ENCODE results near the gene ADAMTSL1. TPM values are rescaled to one million over a fixed set of nuclear protein-coding genes. Genes with fewer than 3 reads are reported as not detected.
A peak's percentile ranks its signal among the peaks of the same experiment; 100 is the strongest.

ADAMTSL1 gene
- total RNA-seq, 4 donors from 2014 or later, result 21.3 to 138 (median 125) TPM

DNA sequence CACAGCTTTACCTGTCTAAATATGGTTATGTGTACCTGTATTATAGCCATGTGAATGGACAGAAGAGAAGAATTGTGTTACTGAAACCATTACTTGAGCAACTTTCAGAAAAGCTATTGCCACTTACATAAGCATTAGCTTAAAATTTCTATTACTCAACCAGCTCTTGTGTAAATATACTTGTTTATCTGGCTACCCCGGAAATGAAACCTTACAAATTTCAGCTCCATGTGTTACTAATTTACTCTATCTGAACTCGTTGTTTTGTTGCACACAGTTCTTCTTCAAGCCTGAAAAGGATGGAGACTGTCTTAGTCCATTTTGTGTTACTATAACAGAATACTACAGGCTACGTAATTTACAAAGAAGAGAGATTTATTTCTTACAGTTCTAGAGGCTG lies 22.5 kb upstream of the ADAMTSL1 start:
- Histone ChIP-seq H3K9me3 (no peaks in the 10 kb centered on the region), H3K27me3 (no peaks in the 10 kb centered on the region), H3K4me1 (peaks cover 0 to 33% (median 6%) of the 10 kb centered on the region in 3 donors), H3K4me3 (no peak overlapping the region), H3K36me3 (no peaks in the 10 kb centered on the region), H3K27ac (peak overlapping the region in 1 of 4 donors; percentile 35)
- WGBS, 2 donors (ENCODE audit: low coverage in 1 of 2), result 78 to 81% methylated on average over 3 of the region's 3 CpGs
- TF ChIP-seq POLR2AphosphoS5 (IDR thresholded peaks at IDR 0.05), result no peak
- no peak for TF ChIP-seq POLR2A (IDR thresholded peaks at IDR 0.05)
- TF ChIP-seq CTCF (IDR thresholded peaks at IDR 0.05), result no peak
- no peak for TF ChIP-seq EP300 (IDR thresholded peaks at IDR 0.05)
- peak; percentile 34 for ATAC-seq

- Histone ChIP-seq H3K4me1 (peaks cover 0 to 24% (median 3%) of the 10 kb centered on the region in 3 donors), H3K4me3 (no peak overlapping the region), H3K27ac (no peak overlapping the region), H3K27me3 (no peaks in the 10 kb centered on the region), H3K36me3 (no peaks in the 10 kb centered on the region), H3K9me3 (no peaks in the 10 kb centered on the region)
- 92 to 100% methylated on average over 2 of the region's 2 CpGs for WGBS, 2 donors (ENCODE audit: low coverage in 1 of 2)
- TF ChIP-seq EP300 (IDR thresholded peaks at IDR 0.05) (no peak), POLR2AphosphoS5 (IDR thresholded peaks at IDR 0.05) (no peak), POLR2A (IDR thresholded peaks at IDR 0.05) (no peak), CTCF (IDR thresholded peaks at IDR 0.05) (no peak)
- no peak for ATAC-seq
Observed at GRCh38 chr9:18452276-18452675, 21.7 kb upstream of the ADAMTSL1 start.

- H3K27ac ChIP-seq, result no peak overlapping the region
- ATAC-seq, result no peak
- WGBS, 2 donors (ENCODE audit: low coverage in 1 of 2), result 91 to 96% methylated on average over 3 to 4 of the region's 4 CpGs
Observed at GRCh38 chr9:18456624-18457237, 17.2 kb upstream of the ADAMTSL1 start.

GRCh38 chr9:18457510-18457909 lies 16.4 kb upstream of the ADAMTSL1 start:
- Histone ChIP-seq H3K9me3 (no peaks in the 10 kb centered on the region), H3K4me3 (no peak overlapping the region), H3K4me1 (no peaks in the 10 kb centered on the region), H3K27ac (no peak overlapping the region), H3K36me3 (no peaks in the 10 kb centered on the region), H3K27me3 (no peaks in the 10 kb centered on the region)
- TF ChIP-seq POLR2A (IDR thresholded peaks at IDR 0.05) (no peak), CTCF (IDR thresholded peaks at IDR 0.05) (no peak), EP300 (IDR thresholded peaks at IDR 0.05) (no peak), POLR2AphosphoS5 (IDR thresholded peaks at IDR 0.05) (no peak)
- WGBS, 2 donors (ENCODE audit: low coverage in 1 of 2), result 80 to 85% methylated on average over 1 to 2 of the region's 2 CpGs
- ATAC-seq, result no peak

More at GRCh38 chr9:18456624-18457237, 17.2 kb upstream of the ADAMTSL1 start:
- no peaks in the 10 kb centered on the region for H3K4me1 ChIP-seq
- TF ChIP-seq EP300 (IDR thresholded peaks at IDR 0.05) (no peak), CTCF (IDR thresholded peaks at IDR 0.05) (no peak), POLR2A (IDR thresholded peaks at IDR 0.05) (no peak), POLR2AphosphoS5 (IDR thresholded peaks at IDR 0.05) (no peak)
- no peaks in the 10 kb centered on the region for H3K9me3 ChIP-seq
- no peak overlapping the region for H3K4me3 ChIP-seq
- H3K36me3 ChIP-seq, result no peaks in the 10 kb centered on the region
- no peaks in the 10 kb centered on the region for H3K27me3 ChIP-seq

DNA sequence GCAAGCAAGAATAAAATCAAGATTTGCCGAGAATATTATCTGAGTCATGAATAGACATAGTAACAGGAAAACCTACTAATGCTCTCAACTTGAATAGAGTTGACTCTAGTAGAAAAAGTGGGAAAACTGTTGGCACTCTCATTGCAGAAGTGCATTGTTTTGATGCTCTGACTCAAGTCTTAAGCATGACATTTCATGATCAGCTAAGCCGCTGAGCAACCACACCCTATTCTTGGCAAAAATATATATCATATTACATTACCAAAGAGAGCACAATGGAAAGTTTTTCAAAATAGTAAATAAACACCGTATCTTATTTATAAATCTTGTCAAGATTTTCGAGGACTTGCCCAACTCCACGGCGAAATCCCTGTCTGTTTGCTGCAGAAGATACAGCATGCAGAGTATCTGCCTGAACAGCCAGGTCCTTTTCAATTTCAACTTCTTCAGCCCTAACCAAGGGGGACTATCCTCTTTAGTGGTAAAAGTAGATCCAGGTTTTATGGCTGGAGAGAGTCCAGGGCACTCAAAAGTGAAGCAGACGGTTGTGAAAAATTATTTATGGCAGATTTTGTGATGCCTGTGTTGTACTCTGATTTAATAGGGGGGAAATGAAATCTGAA lies 13.9 kb upstream of the ADAMTSL1 start:
- no peaks in the 10 kb centered on the region for H3K36me3 ChIP-seq
- H3K27ac ChIP-seq, result no peak overlapping the region

More for the DNA sequence above, 13.9 kb upstream of the ADAMTSL1 start:
- TF ChIP-seq POLR2AphosphoS5 (IDR thresholded peaks at IDR 0.05), result peak; percentile 28
- TF ChIP-seq POLR2A (IDR thresholded peaks at IDR 0.05), result no peak
- H3K27me3 ChIP-seq, result no peaks in the 10 kb centered on the region
- peak; percentile 83 for ATAC-seq
- H3K9me3 ChIP-seq, result no peaks in the 10 kb centered on the region
- H3K4me1 ChIP-seq, result no peaks in the 10 kb centered on the region
- WGBS, 2 donors (ENCODE audit: low coverage in 1 of 2), result 53 to 66% methylated on average over 5 to 7 of the region's 7 CpGs
- H3K4me3 ChIP-seq, result no peak overlapping the region
